GM12892 (cell line): ENCODE measurements around the gene GPR176.

Source experiments
- POLR2A ChIP-seq: IDR thresholded peaks from 2 replicates; pipeline ENCODE4 v1.6.1; 2011; ENCODE audit warnings: low read depth, low read length, control low read depth
- POLR2AphosphoS5 ChIP-seq: IDR thresholded peaks from 2 replicates; pipeline ENCODE4 v1.6.1; 2011; ENCODE audit warnings: low read depth, low read length, control low read depth
- TAF1 ChIP-seq: IDR thresholded peaks from 2 replicates; pipeline ENCODE4 v1.6.1; 2011; ENCODE audit warnings: low read depth, mild to moderate bottlenecking, control low read depth, low read length, borderline replicate concordance

DNA sequence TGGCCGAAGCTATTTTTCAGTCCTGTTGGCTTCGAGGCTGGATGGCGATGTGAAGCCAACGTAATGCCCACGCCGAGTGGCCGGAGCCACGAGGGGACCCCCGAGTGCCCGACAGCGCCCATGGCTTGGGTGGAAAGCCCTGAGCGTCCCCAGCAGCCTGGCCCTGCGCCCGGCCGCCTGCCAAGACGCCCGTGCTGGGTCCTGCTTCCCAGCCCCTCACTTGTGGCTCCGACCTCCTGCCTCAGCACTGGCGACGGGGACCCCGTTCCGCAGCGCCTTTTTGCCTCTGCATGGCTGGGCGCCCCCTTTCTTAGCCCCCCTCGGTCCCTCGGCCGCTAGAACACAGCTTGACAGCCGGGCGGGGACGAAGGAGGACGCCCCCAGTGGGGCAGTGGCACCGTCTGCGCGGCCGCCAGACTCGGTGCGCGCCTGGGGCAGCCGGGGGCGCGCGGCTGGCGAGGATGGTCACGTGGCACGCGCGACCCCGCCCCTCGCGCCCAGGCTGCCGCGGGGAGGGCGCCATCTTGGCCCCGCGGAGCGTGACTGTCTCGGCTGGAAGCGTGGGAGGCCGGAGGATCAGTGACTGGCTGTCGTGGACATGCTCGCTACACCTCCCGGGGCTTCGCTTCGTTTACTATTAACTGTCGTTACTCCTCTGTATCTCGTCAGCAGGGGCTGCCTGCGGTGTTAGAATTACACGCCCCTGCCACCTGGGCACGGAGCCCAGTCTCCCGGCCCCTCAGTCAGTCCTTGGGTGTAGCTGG, 626 bp upstream of the GPR176 start:
- TF ChIP-seq POLR2A (peak; percentile 79; the same call in 1 of the 2 replicates), POLR2AphosphoS5 (peak; percentile 76), TAF1 (peak; percentile 51; the same call in 1 of the 2 replicates)
